Esophagus muscularis mucosa (tissue), 4 donors: Measurements from ENCODE around the gene JADE1. TPM values are rescaled to one million over a fixed set of nuclear protein-coding genes. Genes with fewer than 3 reads are reported as not detected.

Experiments
- DNase-seq: peaks from one replicate; pipeline ENCODE4 v3.0.0-alpha.2; 2017; ENCODE audit errors: extremely low spot score
- H3K27ac ChIP-seq, 4 donors: fragments of 200-600 bp; sonication (generic); replicated peaks in 1 of 4; 1 replicate in 3 of 4; 2 replicates in 1 of 4; pipeline ENCODE4 v1.5.1; 2016 to 2019; ENCODE audit warnings: mild to moderate bottlenecking in 1 of 4
- H3K27me3 ChIP-seq, 4 donors: fragments of 200-600 bp; sonication (generic); one replicate each; pipeline versions ENCODE4 v1.5.1 to v1.6.0; 2016 to 2019
- H3K36me3 ChIP-seq, 4 donors: fragments of 200-600 bp; sonication (generic); one replicate each; pipeline ENCODE4 v1.5.1; 2016 to 2019
- H3K4me1 ChIP-seq, 4 donors: fragments of 200-600 bp; sonication (generic); one replicate each; pipeline ENCODE4 v1.5.1; 2016 to 2019
- H3K4me3 ChIP-seq, 4 donors: fragments of 200-600 bp; sonication (generic); 1 replicate in 2 of 4; 2 replicates in 2 of 4; pipeline ENCODE4 v1.5.1; 2016 to 2019; ENCODE audit warnings: mild to moderate bottlenecking in 4 of 4, moderate library complexity in 1 of 4
- H3K9me3 ChIP-seq, 4 donors: fragments of 200-600 bp; sonication (generic); 1 replicate in 3 of 4; 2 replicates in 1 of 4; pipeline ENCODE4 v1.5.1; 2016 to 2019
- CTCF ChIP-seq, 3 experiments: fragments of 200-600 bp in 2 of 3; fragments of 450-650 bp in 1 of 3; sonication (generic) in 2 of 3; IDR thresholded peaks; one replicate each; pipeline ENCODE4 v1.5.1; 2017 to 2019; ENCODE audit warnings: antibody characterized with exemption in 3 of 3, mild to moderate bottlenecking in 2 of 3, moderate library complexity in 1 of 3
- EP300 ChIP-seq: sonication (generic); formaldehyde crosslinking; IDR thresholded peaks from one replicate; pipeline ENCODE4 v1.6.1; 2017; ENCODE audit warnings: antibody characterized with exemption
- POLR2A ChIP-seq: fragments of 450-650 bp; IDR thresholded peaks from one replicate; pipeline ENCODE4 v1.6.1; 2017; ENCODE audit warnings: antibody characterized with exemption, moderate library complexity, mild to moderate bottlenecking, low read depth
- POLR2AphosphoS5 ChIP-seq, 2 donors: sonication (generic); formaldehyde crosslinking; IDR thresholded peaks; one replicate each; pipeline ENCODE4 v1.6.1; 2017; ENCODE audit warnings: antibody characterized with exemption in 2 of 2
- WGBS: methylation state at CpG from one replicate; pipeline ENCODE4 v1.1.5; 2018; 5-methylcytosine and 5-hydroxymethylcytosine counted together
- intact Hi-C: fragments of 100-400 bp; cut with DNase I; formaldehyde crosslinking; loops from one replicate; pipeline ENCODE4 v1.15.1; 2023
- total RNA-seq, 4 donors: library from RNA; depleted of rRNA; stranded (reverse); fragments of >200 nt; gene quantifications; one replicate each; pipeline versions ENCODE4 v1.1.0 to v1.2.1, GENCODE V29; 2016

JADE1 gene
- total RNA-seq, 4 donors from 2014 or later = 40.8 to 60.1 (median 52.0) TPM

- no peak for TF ChIP-seq POLR2AphosphoS5 (IDR thresholded peaks at IDR 0.05)
- no peak for TF ChIP-seq EP300
- TF ChIP-seq POLR2A = no peak
- no peak for TF ChIP-seq CTCF (IDR thresholded peaks at IDR 0.05)
- no peaks in the 10 kb centered on the region for H3K27me3 ChIP-seq
- H3K4me3 ChIP-seq = no peak overlapping the region
- peak overlapping the region; percentile 8 to 34 (median 21) for H3K27ac ChIP-seq
- 23% methylated on average over 5 of the region's 5 CpGs for WGBS
- H3K4me1 ChIP-seq = peaks cover 48 to 75% (median 69%) of the 10 kb centered on the region in 4 donors
- H3K36me3 ChIP-seq = peaks cover 6 to 25% (median 16%) of the 10 kb centered on the region in 4 donors
- DNase-seq = no peak
- intact Hi-C loops = no loop called here
- H3K9me3 ChIP-seq = no peaks in the 10 kb centered on the region
Measured at GRCh38 chr4:128830906-128831503, 21.5 kb downstream of the JADE1 start.

GRCh38 chr4:128831531-128832242 lies 22.2 kb downstream of the JADE1 start:
- Histone ChIP-seq H3K9me3 (no peaks in the 10 kb centered on the region), H3K4me1 (peaks cover 47 to 71% (median 65%) of the 10 kb centered on the region in 4 donors), H3K36me3 (peaks cover 6 to 25% (median 16%) of the 10 kb centered on the region in 4 donors), H3K27me3 (no peaks in the 10 kb centered on the region), H3K4me3 (no peak overlapping the region), H3K27ac (peak overlapping the region; percentile 3 to 52 (median 32))
- WGBS = 53% methylated on average over 8 of the region's 8 CpGs
- DNase-seq = no peak
- intact Hi-C loops = no loop called here
- no peak for TF ChIP-seq POLR2AphosphoS5 (IDR thresholded peaks at IDR 0.05)
- TF ChIP-seq POLR2A = no peak
- no peak for TF ChIP-seq EP300
- no peak for TF ChIP-seq CTCF (IDR thresholded peaks at IDR 0.05)

- Histone ChIP-seq H3K9me3 (no peaks in the 10 kb centered on the region), H3K27me3 (no peaks in the 10 kb centered on the region), H3K4me3 (no peak overlapping the region), H3K4me1 (peaks cover 46 to 71% (median 59%) of the 10 kb centered on the region in 4 donors), H3K36me3 (peaks cover 6 to 28% (median 18%) of the 10 kb centered on the region in 4 donors), H3K27ac (peak overlapping the region in 3 of 4 donors; percentile 3 to 52 (median 12))
- intact Hi-C loops = no loop called here
- no peak for TF ChIP-seq EP300
- no peak for TF ChIP-seq POLR2AphosphoS5 (IDR thresholded peaks at IDR 0.05)
- no peak for TF ChIP-seq CTCF (IDR thresholded peaks at IDR 0.05)
- TF ChIP-seq POLR2A = no peak
- 69% methylated on average over 2 of the region's 2 CpGs for WGBS
- DNase-seq = no peak
Measured at GRCh38 chr4:128832243-128832625, 22.7 kb downstream of the JADE1 start.

- Histone ChIP-seq H3K4me1 (peaks cover 35 to 80% (median 61%) of the 10 kb centered on the region in 4 donors), H3K36me3 (peaks cover 6 to 33% (median 20%) of the 10 kb centered on the region in 4 donors), H3K27me3 (no peaks in the 10 kb centered on the region), H3K9me3 (no peaks in the 10 kb centered on the region), H3K4me3 (no peak overlapping the region), H3K27ac (peak overlapping the region in 3 of 4 donors; percentile 24 to 72 (median 32))
- intact Hi-C loops = no loop called here
- 42% methylated on average over 7 of the region's 8 CpGs for WGBS
- no peak for DNase-seq
- peak; percentile 40 to 86 for TF ChIP-seq POLR2AphosphoS5 (IDR thresholded peaks at IDR 0.05)
- TF ChIP-seq EP300 = no peak
Measured at GRCh38 chr4:128835498-128836222, 26.2 kb downstream of the JADE1 start.

DNA sequence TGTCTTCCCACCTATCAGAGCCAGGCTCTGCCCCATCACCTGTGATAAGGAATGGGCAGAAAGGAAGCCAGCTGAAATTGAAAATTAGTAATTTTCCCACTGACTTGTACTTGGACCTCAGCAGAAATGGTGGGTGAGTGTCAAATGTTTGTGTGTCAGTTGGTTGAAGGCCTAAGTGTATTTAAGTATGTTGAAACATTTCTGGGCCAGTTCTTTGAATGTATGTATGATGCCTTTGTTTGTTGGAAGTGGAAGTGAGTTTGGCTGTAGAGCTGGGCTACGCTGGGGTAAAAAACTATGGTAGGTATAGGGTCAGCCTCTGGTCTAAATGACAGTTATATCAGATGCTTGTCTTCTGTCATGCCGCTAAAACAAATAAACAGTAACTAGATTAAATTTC lies 27.7 kb downstream of the JADE1 start:
- 94% methylated on average over 2 of the region's 2 CpGs for WGBS
- intact Hi-C loops = no loop called here
- Histone ChIP-seq H3K9me3 (no peaks in the 10 kb centered on the region), H3K4me1 (peaks cover 20 to 65% (median 48%) of the 10 kb centered on the region in 4 donors), H3K27me3 (no peaks in the 10 kb centered on the region), H3K27ac (no peak overlapping the region), H3K36me3 (peaks cover 5 to 37% (median 16%) of the 10 kb centered on the region in 4 donors), H3K4me3 (no peak overlapping the region)
- TF ChIP-seq CTCF (IDR thresholded peaks at IDR 0.05) (no peak), POLR2A (no peak), POLR2AphosphoS5 (IDR thresholded peaks at IDR 0.05) (no peak), EP300 (no peak)
- DNase-seq = no peak
